PC-9 (cell line): ENCODE measurements around the gene PDE8A. TPM values are rescaled to one million over a fixed set of nuclear protein-coding genes. Genes with fewer than 3 reads are reported as not detected.

ENCODE experiments used
- BruUV-seq: library from RNA; stranded (reverse); fragments of 400-500 nt; replicated peaks from 2 replicates; lab custom pipeline; 2021; lab: Mats Ljungman, UMichigan
- CTCF ChIA-PET: fragments of 300-600 bp; sonication (Branson Sonifier 250); formaldehyde crosslinking; loops from one replicate; lab custom pipeline; 2022; ENCODE audit warnings: antibody characterized with exemption; lab: Charles Lee
- POLR2A ChIA-PET: fragments of 300-600 bp; sonication (Branson Sonifier 250); formaldehyde crosslinking; loops from one replicate; lab custom pipeline; 2022; ENCODE audit warnings: antibody characterized with exemption; ENCODE audit not compliant: unreplicated experiment; lab: Charles Lee
- DNase-seq, 2 experiments: peaks; one replicate each; pipeline versions ENCODE4 v3.0.0 to v3.0.0-alpha.2; 2015 to 2022; ENCODE audit warnings: mixed read lengths in 1 of 2
- H2AFZ ChIP-seq: fragments of 200-600 bp; sonication (generic); 2 replicates; pipeline ENCODE4 v1.8.1; 2017; ENCODE audit warnings: antibody characterized with exemption
- H3F3A ChIP-seq: fragments of 200-600 bp; sonication (generic); 2 replicates; pipeline ENCODE4 v1.8.1; 2017; ENCODE audit warnings: antibody characterized with exemption, mild to moderate bottlenecking, low read depth; ENCODE audit not compliant: insufficient read depth
- H3K27ac ChIP-seq: fragments of 200-600 bp; sonication (generic); 2 replicates; pipeline ENCODE4 v1.6.1; 2016; ENCODE audit warnings: mixed run types
- H3K27me3 ChIP-seq: fragments of 200-600 bp; sonication (generic); 2 replicates; pipeline ENCODE4 v1.6.1; 2016; ENCODE audit warnings: low read depth, mixed run types; ENCODE audit not compliant: insufficient read depth
- H3K36me3 ChIP-seq: fragments of 200-600 bp; sonication (generic); 2 replicates; pipeline ENCODE4 v1.6.1; 2016; ENCODE audit warnings: low read depth, mixed run types
- H3K4me1 ChIP-seq: fragments of 200-600 bp; sonication (generic); replicated peaks from 2 replicates; pipeline ENCODE4 v1.6.1; 2016; ENCODE audit warnings: mixed run types; ENCODE audit not compliant: insufficient read depth
- H3K4me2 ChIP-seq: fragments of 200-600 bp; sonication (generic); 2 replicates; pipeline ENCODE4 v1.6.1; 2017; ENCODE audit warnings: mixed run types
- H3K4me3 ChIP-seq: fragments of 200-600 bp; sonication (generic); 2 replicates; pipeline ENCODE4 v1.6.1; 2016; ENCODE audit warnings: mixed run types
- H3K79me2 ChIP-seq: fragments of 200-600 bp; sonication (generic); 2 replicates; pipeline ENCODE4 v1.6.1; 2017; ENCODE audit warnings: low read depth, mixed run types
- H3K9me2 ChIP-seq: fragments of 200-600 bp; sonication (generic); 2 replicates; pipeline ENCODE4 v1.8.1; 2017; ENCODE audit warnings: mild to moderate bottlenecking; ENCODE audit not compliant: insufficient read depth
- H3K9me3 ChIP-seq: fragments of 200-600 bp; sonication (generic); 2 replicates; pipeline ENCODE4 v1.8.1; 2016; ENCODE audit warnings: low read depth; ENCODE audit not compliant: insufficient read depth
- H4K20me1 ChIP-seq: fragments of 200-600 bp; sonication (generic); 2 replicates; pipeline ENCODE4 v1.8.1; 2017; ENCODE audit not compliant: insufficient read depth
- EZH2 ChIP-seq: fragments of 200-600 bp; sonication (generic); IDR thresholded peaks from 2 replicates; pipeline ENCODE4 v1.8.0; 2017; ENCODE audit warnings: antibody characterized with exemption, low read depth
- intact Hi-C: fragments of 100-400 bp; cut with micrococcal nuclease; formaldehyde crosslinking; loops from one replicate; pipeline ENCODE4 v1.10.0; 2022; ENCODE audit not compliant: unreplicated experiment
- total RNA-seq: library from RNA; stranded (reverse); gene quantifications from 2 replicates; pipeline ENCODE4 v1.2.3, GENCODE V29; 2021
- TF ChIP-seq, protein P1 (sequence below): fragments of 200-600 bp; sonication (generic); conservative IDR thresholded peaks from 2 replicates; pipeline ENCODE4 v1.6.1; 2017; ENCODE audit warnings: mixed run types, antibody characterized with exemption, mild to moderate bottlenecking, moderate library complexity

Gene PDE8A
- total RNA-seq, 1 experiment from 2014 or later: 47.3 TPM

DNA sequence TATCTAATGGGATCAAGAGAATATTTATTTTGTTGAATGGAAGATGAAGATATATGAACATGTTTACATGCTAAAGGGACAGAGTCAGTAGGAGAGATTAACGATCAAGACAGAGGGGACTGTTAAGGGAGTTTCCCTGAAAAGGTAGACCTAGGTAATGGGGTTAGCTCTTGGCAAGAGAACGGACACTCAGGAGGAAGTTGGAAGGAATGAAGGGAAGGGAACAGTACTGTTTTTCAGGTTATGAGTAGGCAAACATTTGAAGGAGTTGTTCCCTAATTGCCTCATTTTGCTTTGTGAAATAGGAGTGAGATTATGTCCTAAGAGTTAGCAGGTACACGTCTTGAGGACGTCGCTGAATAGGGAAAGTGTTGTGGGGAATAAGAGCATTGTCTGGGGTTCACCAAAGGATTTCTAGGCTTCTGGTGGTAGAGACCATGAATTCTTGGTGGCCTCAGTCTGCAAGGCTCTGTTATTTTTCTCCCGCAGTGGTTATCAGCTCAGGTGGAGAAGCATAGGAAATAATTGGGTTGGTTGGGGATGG lies 41.3 kb downstream of the PDE8A start:
- Histone ChIP-seq H2AFZ (no peak overlapping the region), H3K79me2 (peaks cover 94% of the 10 kb centered on the region), H3K36me3 (no peaks in the 10 kb centered on the region), H4K20me1 (peaks cover 13% of the 10 kb centered on the region; the same call in 1 of the 2 replicates), H3F3A (peaks cover 6% of the 10 kb centered on the region; the same call in 1 of the 2 replicates), H3K27me3 (no peaks in the 10 kb centered on the region), H3K9me3 (no peaks in the 10 kb centered on the region), H3K4me1 (peaks cover 13% of the 10 kb centered on the region), H3K9me2 (no peaks in the 10 kb centered on the region), H3K27ac (no peak overlapping the region), H3K4me3 (no peak overlapping the region), H3K4me2 (no peak overlapping the region)
- TF ChIP-seq, protein P1, sequence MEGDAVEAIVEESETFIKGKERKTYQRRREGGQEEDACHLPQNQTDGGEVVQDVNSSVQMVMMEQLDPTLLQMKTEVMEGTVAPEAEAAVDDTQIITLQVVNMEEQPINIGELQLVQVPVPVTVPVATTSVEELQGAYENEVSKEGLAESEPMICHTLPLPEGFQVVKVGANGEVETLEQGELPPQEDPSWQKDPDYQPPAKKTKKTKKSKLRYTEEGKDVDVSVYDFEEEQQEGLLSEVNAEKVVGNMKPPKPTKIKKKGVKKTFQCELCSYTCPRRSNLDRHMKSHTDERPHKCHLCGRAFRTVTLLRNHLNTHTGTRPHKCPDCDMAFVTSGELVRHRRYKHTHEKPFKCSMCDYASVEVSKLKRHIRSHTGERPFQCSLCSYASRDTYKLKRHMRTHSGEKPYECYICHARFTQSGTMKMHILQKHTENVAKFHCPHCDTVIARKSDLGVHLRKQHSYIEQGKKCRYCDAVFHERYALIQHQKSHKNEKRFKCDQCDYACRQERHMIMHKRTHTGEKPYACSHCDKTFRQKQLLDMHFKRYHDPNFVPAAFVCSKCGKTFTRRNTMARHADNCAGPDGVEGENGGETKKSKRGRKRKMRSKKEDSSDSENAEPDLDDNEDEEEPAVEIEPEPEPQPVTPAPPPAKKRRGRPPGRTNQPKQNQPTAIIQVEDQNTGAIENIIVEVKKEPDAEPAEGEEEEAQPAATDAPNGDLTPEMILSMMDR: no peak
- TF ChIP-seq EZH2: no peak
- no TSS peak for BruUV-seq
- DNase-seq: no peak
- intact Hi-C loops: no loop called here
- CTCF ChIA-PET: no interaction called here
- POLR2A ChIA-PET: interaction anchor here (0.6 kb wide), 1 partner anchor 194 kb away, joined by 3 read pairs; no protein-coding TSS in a partner anchor

DNA sequence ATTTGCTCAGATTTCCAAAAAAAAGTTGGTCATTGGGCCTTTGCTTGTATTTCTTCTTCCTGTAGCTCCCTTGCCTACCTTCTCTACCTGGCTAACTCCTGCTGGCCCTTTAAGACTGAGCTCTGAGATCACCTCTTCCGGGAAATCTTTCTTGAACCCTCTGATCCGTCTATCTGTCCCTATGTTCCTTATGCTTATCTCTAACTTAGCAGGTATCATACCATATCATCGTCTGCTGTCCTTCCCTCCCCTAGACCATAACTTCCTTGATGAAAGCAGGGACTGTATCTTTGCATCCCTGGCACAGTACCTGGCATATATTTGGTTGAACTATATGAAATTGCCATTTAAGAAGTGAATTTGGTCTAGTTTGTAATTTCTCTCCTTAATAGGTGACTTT lies 42.3 kb downstream of the PDE8A start:
- ChIA-PET CTCF (no interaction called here), POLR2A (interaction anchor here (0.7 kb wide), 1 partner anchor 41 kb away, joined by 6 read pairs; no protein-coding TSS in a partner anchor)
- Histone ChIP-seq H2AFZ (no peak overlapping the region), H3K27ac (0 out of 2 replicates have a peak overlapping the region, but pooled peaks have one; percentile 22), H3K27me3 (no peaks in the 10 kb centered on the region), H3K9me3 (no peaks in the 10 kb centered on the region), H3K4me2 (0 out of 2 replicates have a peak overlapping the region, but pooled peaks have one; percentile 32), H3K4me3 (no peak overlapping the region), H3K4me1 (peaks cover 15% of the 10 kb centered on the region), H3K36me3 (no peaks in the 10 kb centered on the region), H4K20me1 (peaks cover 13% of the 10 kb centered on the region), H3K79me2 (peaks cover 94% of the 10 kb centered on the region), H3F3A (peaks cover 9% of the 10 kb centered on the region; the same call in 1 of the 2 replicates), H3K9me2 (no peaks in the 10 kb centered on the region)
- no peak for TF ChIP-seq EZH2
- TF ChIP-seq, protein P1: no peak
- DNase-seq: no peak
- intact Hi-C loops: no loop called here
- BruUV-seq: no TSS peak

DNA sequence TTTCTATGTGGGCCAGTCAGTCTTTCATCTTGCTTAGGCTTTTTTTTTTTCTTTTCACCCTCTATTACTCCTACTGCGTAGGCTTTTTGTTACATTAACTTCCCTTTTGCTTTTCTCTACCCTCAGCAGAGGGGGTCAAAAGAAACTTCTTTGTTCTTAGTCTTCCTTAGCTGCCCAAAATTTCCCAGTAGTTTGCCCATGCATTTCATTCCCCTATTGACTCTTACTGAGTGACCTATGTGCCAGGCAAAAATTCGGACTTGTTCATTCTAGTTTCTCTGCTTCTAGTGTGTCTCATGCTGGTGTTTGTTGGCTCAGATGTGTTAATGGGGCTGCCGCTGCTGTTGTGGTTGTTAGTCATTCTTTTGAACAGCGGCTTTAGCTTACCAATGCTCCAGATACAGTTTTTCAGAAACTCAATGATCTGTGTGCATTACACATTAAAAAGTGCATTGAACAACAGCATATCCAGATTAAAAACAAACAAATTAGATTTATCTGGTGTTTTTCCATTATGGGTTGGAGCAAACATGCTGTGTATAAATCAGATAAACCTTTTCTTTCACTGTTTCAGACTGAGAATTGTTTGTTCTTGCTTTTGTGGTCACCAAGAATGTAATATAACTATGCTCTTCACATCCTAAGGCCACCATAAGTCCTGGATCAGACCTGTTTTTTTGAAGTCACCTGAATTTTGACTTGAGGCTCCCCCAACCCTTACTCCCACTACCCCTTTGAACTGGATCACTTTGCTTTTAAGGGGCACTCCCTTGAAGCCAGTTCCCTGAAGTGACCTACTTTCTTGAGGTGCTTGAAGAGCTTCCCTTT lies 43.1 kb downstream of the PDE8A start:
- CTCF ChIA-PET: no interaction called here

More for the DNA sequence above, 43.1 kb downstream of the PDE8A start:
- POLR2A ChIA-PET: interaction anchor here (0.6 to 0.7 kb wide), 3 partner anchors 16 to 1672 kb away, joined by 3 to 6 read pairs (median 4); no protein-coding TSS in a partner anchor
- Histone ChIP-seq H3K36me3 (no peaks in the 10 kb centered on the region), H3K4me1 (peaks cover 23% of the 10 kb centered on the region), H2AFZ (no peak overlapping the region), H3F3A (peaks cover 13% of the 10 kb centered on the region; the same call in 1 of the 2 replicates), H3K4me2 (peak overlapping the region; percentile 32; the same call in 1 of the 2 replicates), H4K20me1 (peaks cover 13% of the 10 kb centered on the region), H3K27ac (0 out of 2 replicates have a peak overlapping the region, but pooled peaks have one; percentile 22), H3K9me3 (no peaks in the 10 kb centered on the region), H3K4me3 (no peak overlapping the region), H3K9me2 (no peaks in the 10 kb centered on the region), H3K27me3 (no peaks in the 10 kb centered on the region), H3K79me2 (peaks cover 94% of the 10 kb centered on the region)
- DNase-seq: peak; percentile 16 to 61
- no peak for TF ChIP-seq EZH2
- TF ChIP-seq, protein P1: no peak
- BruUV-seq: no TSS peak
- intact Hi-C loops: no loop called here
